NCI-H187 (cell line): ENCODE data around the gene RPS15.

Source experiments
- DNase-seq, 2 experiments: peaks; one replicate each; lab custom pipeline; 2025; lab: John Stamatoyannopoulos, UW

The RPS15 gene

GRCh38 chr19:1438035-1438932 lies at the start of gene RPS15:
Gene RPS15, plus strand, starts transcription at chr19:1438396. Its CDS starts 30 bp downstream, at chr19:1438426.
- peak; percentile 86 to 94 for DNase-seq

GRCh38 chr19:1388637-1389026 lies 49.6 kb upstream of the RPS15 start:
- DNase-seq, result no peak

- DNase-seq, result no peak
These were observed 48.9 kb upstream of the RPS15 start for GRCh38 chr19:1389033-1389940.

GRCh38 chr19:1390890-1391423 lies 47.2 kb upstream of the RPS15 start:
- DNase-seq, result no peak

GRCh38 chr19:1392407-1392806 lies 45.8 kb upstream of the RPS15 start:
- no peak for DNase-seq

- DNase-seq, result no peak
These were observed 45.2 kb upstream of the RPS15 start for GRCh38 chr19:1392939-1393530.

GRCh38 chr19:1393841-1394240 lies 44.4 kb upstream of the RPS15 start:
- DNase-seq, result no peak

GRCh38 chr19:1394252-1395193 lies 43.7 kb upstream of the RPS15 start:
- no peak for DNase-seq

GRCh38 chr19:1395194-1396018 lies 42.8 kb upstream of the RPS15 start:
- no peak for DNase-seq

GRCh38 chr19:1396019-1396767 lies 42.0 kb upstream of the RPS15 start:
- no peak for DNase-seq

GRCh38 chr19:1396768-1397679 lies 41.2 kb upstream of the RPS15 start:
- no peak for DNase-seq

- no peak for DNase-seq
These were observed 40.4 kb upstream of the RPS15 start for GRCh38 chr19:1397838-1398237.

- DNase-seq, result no peak
These were observed 39.1 kb upstream of the RPS15 start for GRCh38 chr19:1399079-1399478.

GRCh38 chr19:1399745-1400144 lies 38.5 kb upstream of the RPS15 start:
- DNase-seq, result no peak

- DNase-seq, result no peak
These were observed 37.7 kb upstream of the RPS15 start for GRCh38 chr19:1400281-1401137.

GRCh38 chr19:1401138-1401888 lies 36.9 kb upstream of the RPS15 start, which contains the start of gene GAMT:
Gene GAMT, minus strand, starts transcription at chr19:1401542. Its CDS starts 66 bp downstream, at chr19:1401476.
- peak in 1 of 2 experiments; percentile 50 for DNase-seq

- no peak for DNase-seq
These were observed 36.3 kb upstream of the RPS15 start for GRCh38 chr19:1401889-1402217.
